H9 (cell line): Measurements from ENCODE around the gene PHOX2A. TPM values are rescaled to one million over a fixed set of nuclear protein-coding genes. Genes with fewer than 3 reads are reported as not detected.

ENCODE experiments used
- DNase-seq: peaks from one replicate; pipeline ENCODE4 v3.0.0-alpha.2; 2017
- H2AFZ ChIP-seq: one replicate; pipeline ENCODE4 v1.6.1; 2013; ENCODE audit warnings: mild to moderate bottlenecking, low read length, control low read depth, moderate library complexity
- H2AK5ac ChIP-seq: 2 replicates; pipeline ENCODE4 v1.6.1; 2013; ENCODE audit warnings: low read length, control low read depth, mixed read lengths; ENCODE audit not compliant: insufficient read length
- H2BK120ac ChIP-seq: one replicate; pipeline ENCODE4 v1.6.1; 2013; ENCODE audit warnings: low read depth, mild to moderate bottlenecking, low read length, control low read depth, inconsistent platforms; ENCODE audit not compliant: poor library complexity, severe bottlenecking
- H2BK12ac ChIP-seq: 2 replicates; pipeline ENCODE4 v1.6.1; 2013; ENCODE audit warnings: low read length, control low read depth, mixed read lengths, low read depth; ENCODE audit not compliant: insufficient read length
- H2BK15ac ChIP-seq: 2 replicates; pipeline ENCODE4 v1.6.1; 2013; ENCODE audit warnings: low read depth, low read length, control low read depth
- H2BK20ac ChIP-seq: one replicate; pipeline ENCODE4 v1.6.1; 2013; ENCODE audit warnings: low read depth, mild to moderate bottlenecking, low read length, control low read depth, inconsistent platforms; ENCODE audit not compliant: poor library complexity, severe bottlenecking
- H2BK5ac ChIP-seq: 2 replicates; pipeline ENCODE4 v1.6.1; 2013; ENCODE audit warnings: low read length, control low read depth, mixed read lengths; ENCODE audit not compliant: insufficient read length
- H3K14ac ChIP-seq: 2 replicates; pipeline ENCODE4 v1.6.1; 2013; ENCODE audit warnings: low read length, control low read depth; ENCODE audit not compliant: insufficient read depth
- H3K18ac ChIP-seq: 2 replicates; pipeline ENCODE4 v1.6.1; 2013; ENCODE audit warnings: low read depth, mild to moderate bottlenecking, mixed read lengths, low read length, control low read depth; ENCODE audit not compliant: insufficient read length
- H3K23ac ChIP-seq: 2 replicates; pipeline ENCODE4 v1.6.1; 2013; ENCODE audit warnings: low read length, control low read depth, mixed read lengths, low read depth; ENCODE audit not compliant: insufficient read length
- H3K23me2 ChIP-seq: 2 replicates; pipeline ENCODE4 v1.6.1; 2013; ENCODE audit warnings: low read depth, mild to moderate bottlenecking, mixed read lengths, low read length, control low read depth; ENCODE audit not compliant: insufficient read length, poor library complexity, severe bottlenecking
- H3K27ac ChIP-seq: 2 replicates; pipeline ENCODE4 v1.5.1; 2013; ENCODE audit warnings: low read length, control low read depth, mixed read lengths, low read depth; ENCODE audit not compliant: insufficient read length
- H3K27me3 ChIP-seq: 2 replicates; pipeline ENCODE4 v1.6.1; 2013; ENCODE audit warnings: low read length, control low read depth, inconsistent platforms; ENCODE audit not compliant: insufficient read depth
- H3K4ac ChIP-seq: 2 replicates; pipeline ENCODE4 v1.6.1; 2013; ENCODE audit warnings: low read depth, mild to moderate bottlenecking, control low read depth, inconsistent platforms, low read length, moderate library complexity
- H3K4me1 ChIP-seq: 2 replicates; pipeline ENCODE4 v1.6.1; 2013; ENCODE audit warnings: low read length, control low read depth, inconsistent platforms; ENCODE audit not compliant: insufficient read depth
- H3K4me2 ChIP-seq: 2 replicates; pipeline ENCODE4 v1.6.1; 2013; ENCODE audit warnings: low read length, control low read depth, mixed read lengths; ENCODE audit not compliant: insufficient read length, insufficient read depth
- H3K56ac ChIP-seq: 2 replicates; pipeline ENCODE4 v1.6.1; 2013; ENCODE audit warnings: low read depth, mild to moderate bottlenecking, mixed read lengths, low read length, control low read depth; ENCODE audit not compliant: insufficient read length
- H3K79me1 ChIP-seq: 2 replicates; pipeline ENCODE4 v1.6.1; 2013; ENCODE audit warnings: low read depth, mild to moderate bottlenecking, moderate library complexity, low read length, control low read depth, inconsistent platforms; ENCODE audit not compliant: insufficient read depth, poor library complexity, severe bottlenecking
- H3K79me2 ChIP-seq: 2 replicates; pipeline ENCODE4 v1.6.1; 2013; ENCODE audit warnings: low read length, control low read depth, inconsistent platforms; ENCODE audit not compliant: insufficient read depth
- H3K9ac ChIP-seq: 2 replicates; pipeline ENCODE4 v1.6.1; 2013; ENCODE audit warnings: low read length, control low read depth, mixed read lengths; ENCODE audit not compliant: insufficient read length; ENCODE audit errors: extremely low read depth
- H3K9me3 ChIP-seq: one replicate; pipeline ENCODE4 v1.6.1; 2013; ENCODE audit warnings: low read depth, low read length, inconsistent platforms; ENCODE audit not compliant: control insufficient read depth
- H3T11ph ChIP-seq: one replicate; pipeline ENCODE4 v1.6.1; 2013; ENCODE audit warnings: mild to moderate bottlenecking, low read length, control low read depth, inconsistent platforms
- H4K20me1 ChIP-seq: one replicate; pipeline ENCODE4 v1.6.1; 2013; ENCODE audit not compliant: control insufficient read depth, insufficient read length, insufficient read depth
- H4K5ac ChIP-seq: 2 replicates; pipeline ENCODE4 v1.6.1; 2013; ENCODE audit warnings: low read depth, mild to moderate bottlenecking, mixed read lengths, low read length, control low read depth; ENCODE audit not compliant: insufficient read length
- H4K8ac ChIP-seq: replicated peaks from 2 replicates; pipeline ENCODE4 v1.6.1; 2013; ENCODE audit warnings: low read length, control low read depth, mixed read lengths, low read depth; ENCODE audit not compliant: insufficient read length
- H4K91ac ChIP-seq: 2 replicates; pipeline ENCODE4 v1.6.1; 2013; ENCODE audit warnings: low read depth, mild to moderate bottlenecking, moderate library complexity, mixed read lengths, low read length, control low read depth; ENCODE audit not compliant: insufficient read length
- H3K27ac Mint-ChIP-seq, 3 experiments: 2 replicates in 2 of 3; 3 replicates in 1 of 3; pipeline ENCODE4 v1.8.0; 2020 to 2021; ENCODE audit warnings: mixed read lengths in 3 of 3, mild to moderate bottlenecking in 1 of 3, moderate library complexity in 1 of 3
- H3K27me3 Mint-ChIP-seq: 2 replicates; pipeline ENCODE4 v1.8.0; 2021; ENCODE audit warnings: low read depth, mild to moderate bottlenecking, moderate library complexity, mixed read lengths
- H3K36me3 Mint-ChIP-seq, 3 experiments: 2 replicates in 2 of 3; 3 replicates in 1 of 3; pipeline ENCODE4 v1.8.0; 2020 to 2021; ENCODE audit warnings: low read depth in 3 of 3, mixed read lengths in 3 of 3; ENCODE audit not compliant: insufficient read depth in 1 of 3
- H3K4me1 Mint-ChIP-seq, 2 experiments: 2 replicates each; pipeline ENCODE4 v1.8.0; 2020; ENCODE audit warnings: mixed read lengths in 2 of 2
- H3K4me3 Mint-ChIP-seq, 2 experiments: 2 replicates in 1 of 2; 3 replicates in 1 of 2; pipeline ENCODE4 v1.8.0; 2020 to 2021; ENCODE audit warnings: mild to moderate bottlenecking in 2 of 2, mixed read lengths in 2 of 2, moderate library complexity in 1 of 2
- H3K9me3 Mint-ChIP-seq, 2 experiments: 2 replicates in 1 of 2; 3 replicates in 1 of 2; pipeline ENCODE4 v1.8.0; 2020; ENCODE audit warnings: mild to moderate bottlenecking in 2 of 2, mixed read lengths in 2 of 2, moderate library complexity in 1 of 2
- CTCF ChIP-seq: fragments of 200-600 bp; sonication (generic); conservative IDR thresholded peaks from 3 replicates; pipeline ENCODE4 v1.8.0; 2021; ENCODE audit warnings: antibody characterized with exemption, mild to moderate bottlenecking
- WGBS: extraction: QIAGEN DNeasy Blood & Tissue Kit; methylation state at CpG from one replicate; pipeline ENCODE4 v1.1.7; 2013; ENCODE audit warnings: missing lambda C conversion rate, low lambda C conversion rate, mixed read lengths; ENCODE audit not compliant: insufficient read length; ENCODE audit errors: extremely low coverage; 5-methylcytosine and 5-hydroxymethylcytosine counted together
- total RNA-seq: library from RNA; stranded (reverse); gene quantifications from 2 replicates; pipeline ENCODE4 v1.2.1, GENCODE V29; 2021

PHOX2A gene
- total RNA-seq, 1 experiment from 2014 or later: 1.4 TPM

GRCh38 chr11:72227316-72228228, 16.4 kb downstream of the PHOX2A start:
- H3K27me3 Mint-ChIP-seq: no peaks in the 10 kb centered on the region
- Histone ChIP-seq H3K9me3 (no peaks in the 10 kb centered on the region), H3K23me2 (peaks cover 16% of the 10 kb centered on the region), H2AK5ac (no peak overlapping the region), H4K8ac (no peak overlapping the region), H4K5ac (no peak overlapping the region), H2BK120ac (no peak overlapping the region), H3K18ac (no peak overlapping the region), H2BK15ac (no peak overlapping the region), H3K27ac (no peak overlapping the region), H3K79me2 (peaks cover 4% of the 10 kb centered on the region; the same call in 1 of the 2 replicates), H3K79me1 (peaks cover 3% of the 10 kb centered on the region), H4K20me1 (peaks cover 2% of the 10 kb centered on the region), H3K23ac (no peak overlapping the region), H3K27me3 (no peaks in the 10 kb centered on the region), H2AFZ (no peak overlapping the region), H3K4me1 (no peaks in the 10 kb centered on the region; the same call in 1 of the 2 replicates), H3K56ac (no peak overlapping the region), H3K4ac (no peak overlapping the region), H3K14ac (no peak overlapping the region), H3T11ph (no peak overlapping the region), H4K91ac (no peak overlapping the region), H3K9ac (no peak overlapping the region), H2BK20ac (no peak overlapping the region), H3K4me2 (no peak overlapping the region), H2BK12ac (no peak overlapping the region), H2BK5ac (no peak overlapping the region)
- no peaks in the 10 kb centered on the region for H3K9me3 Mint-ChIP-seq
- peak; percentile 21 for DNase-seq
- H3K27ac Mint-ChIP-seq: no peak overlapping the region
- peaks cover 16 to 23% of the 10 kb centered on the region in 2 experiments for H3K4me1 Mint-ChIP-seq
- H3K36me3 Mint-ChIP-seq: peaks cover 29 to 65% (median 61%) of the 10 kb centered on the region in 3 experiments; a peak in 6 of 7 replicates
- no CpG with 5 or more reads among the region's 14 CpGs for WGBS
- no peak overlapping the region for H3K4me3 Mint-ChIP-seq
- no peak for TF ChIP-seq CTCF
